Neuronal stem cell (in vitro differentiated cells): Measurements from ENCODE around the gene ZNF823.
A peak's percentile ranks its signal among the peaks of the same experiment; 100 is the strongest.

ENCODE experiments used
- DNase-seq: peaks from one replicate; pipeline ENCODE4 v3.0.0-alpha.2; 2013; ENCODE audit warnings: low spot score
- H2AFZ ChIP-seq: one replicate; pipeline ENCODE4 v1.6.1; 2013; ENCODE audit warnings: mild to moderate bottlenecking, low read length, inconsistent platforms
- H2AK5ac ChIP-seq: 2 replicates; pipeline ENCODE4 v1.6.1; 2013; ENCODE audit warnings: low read depth, mild to moderate bottlenecking, inconsistent platforms, low read length, moderate library complexity, mixed read lengths
- H2BK120ac ChIP-seq: 2 replicates; pipeline ENCODE4 v1.6.1; 2013; ENCODE audit warnings: low read depth, mild to moderate bottlenecking, inconsistent platforms, low read length, moderate library complexity, mixed read lengths
- H2BK12ac ChIP-seq: one replicate; pipeline ENCODE4 v1.6.1; 2013; ENCODE audit warnings: low read length, inconsistent platforms
- H2BK15ac ChIP-seq: 2 replicates; pipeline ENCODE4 v1.6.1; 2013; ENCODE audit warnings: mild to moderate bottlenecking, low read length, inconsistent platforms, mixed read lengths
- H2BK5ac ChIP-seq: one replicate; pipeline ENCODE4 v1.6.1; 2013; ENCODE audit warnings: inconsistent platforms, mild to moderate bottlenecking, low read length, moderate library complexity
- H3K14ac ChIP-seq: one replicate; pipeline ENCODE4 v1.6.1; 2013; ENCODE audit warnings: low read length, inconsistent platforms
- H3K18ac ChIP-seq: 2 replicates; pipeline ENCODE4 v1.6.1; 2013; ENCODE audit warnings: low read length, inconsistent platforms
- H3K23ac ChIP-seq: 2 replicates; pipeline ENCODE4 v1.6.1; 2013; ENCODE audit warnings: low read depth, mild to moderate bottlenecking, mixed read lengths, low read length, inconsistent platforms; ENCODE audit not compliant: poor library complexity
- H3K27ac ChIP-seq: replicated peaks from 3 replicates; pipeline ENCODE4 v1.5.1; 2013; ENCODE audit warnings: low read length, inconsistent platforms
- H3K27me3 ChIP-seq, 3 experiments: 2 replicates each; pipeline ENCODE4 v1.6.1; 2013; ENCODE audit warnings: low read length in 3 of 3, mild to moderate bottlenecking in 2 of 3, inconsistent platforms in 1 of 3, low read depth in 1 of 3, mixed read lengths in 1 of 3, moderate library complexity in 1 of 3; ENCODE audit not compliant: control insufficient read depth in 3 of 3, insufficient read depth in 3 of 3
- H3K36me3 ChIP-seq, 2 donors: replicated peaks in 1 of 2; 2 replicates each; pipeline ENCODE4 v1.6.1; 2013; ENCODE audit warnings: low read length in 2 of 2; ENCODE audit not compliant: control insufficient read depth in 2 of 2, insufficient read depth in 2 of 2
- H3K4ac ChIP-seq: 2 replicates; pipeline ENCODE4 v1.6.1; 2013; ENCODE audit warnings: inconsistent platforms, mild to moderate bottlenecking, low read length, moderate library complexity
- H3K4me1 ChIP-seq, 2 donors: 1 replicate in 1 of 2; 2 replicates in 1 of 2; pipeline ENCODE4 v1.6.1; 2013; ENCODE audit warnings: low read length in 2 of 2, low read depth in 1 of 2; ENCODE audit not compliant: control insufficient read depth in 2 of 2, insufficient read depth in 1 of 2
- H3K4me2 ChIP-seq: one replicate; pipeline ENCODE4 v1.6.1; 2013; ENCODE audit warnings: mild to moderate bottlenecking, low read length, inconsistent platforms; ENCODE audit not compliant: insufficient read depth, poor library complexity, severe bottlenecking
- H3K4me3 ChIP-seq, 2 donors: 2 replicates each; pipeline ENCODE4 v1.5.1; 2013; ENCODE audit warnings: low read length in 2 of 2, mild to moderate bottlenecking in 2 of 2, inconsistent platforms in 1 of 2, moderate library complexity in 1 of 2
- H3K79me1 ChIP-seq: one replicate; pipeline ENCODE4 v1.6.1; 2013; ENCODE audit warnings: low read depth, mild to moderate bottlenecking, inconsistent platforms, low read length, moderate library complexity
- H3K9ac ChIP-seq: one replicate; pipeline ENCODE4 v1.6.1; 2013; ENCODE audit warnings: mild to moderate bottlenecking, low read depth, low read length, inconsistent platforms; ENCODE audit not compliant: poor library complexity
- H3K9me3 ChIP-seq, 2 donors: replicated peaks in 1 of 2; 2 replicates each; pipeline versions ENCODE3 to v1.6.1; 2013; ENCODE audit warnings: low read length in 2 of 2, mild to moderate bottlenecking in 2 of 2, inconsistent platforms in 1 of 2, low read depth in 1 of 2, mixed read lengths in 1 of 2, moderate library complexity in 1 of 2; ENCODE audit not compliant: control insufficient read depth in 2 of 2, insufficient read depth in 1 of 2
- H4K8ac ChIP-seq: one replicate; pipeline ENCODE4 v1.6.1; 2013; ENCODE audit warnings: low read depth, mild to moderate bottlenecking, inconsistent platforms, low read length, moderate library complexity
- H4K91ac ChIP-seq: one replicate; pipeline ENCODE4 v1.6.1; 2013; ENCODE audit warnings: low read length, low read depth, mild to moderate bottlenecking, inconsistent platforms; ENCODE audit not compliant: poor library complexity
- WGBS, 2 donors: extraction: QIAGEN DNeasy Blood & Tissue Kit; methylation state at CpG; one replicate each; pipeline ENCODE4 v1.1.7; 2013; ENCODE audit warnings: missing lambda C conversion rate in 2 of 2, mixed read lengths in 1 of 2; ENCODE audit not compliant: insufficient read length in 2 of 2, insufficient replicate concordance in 1 of 2; ENCODE audit errors: extremely low coverage in 2 of 2; 5-methylcytosine and 5-hydroxymethylcytosine counted together

The ZNF823 gene

GRCh38 chr19:11769995-11770394 lies 31.2 kb upstream of the ZNF823 start:
- H2AK5ac ChIP-seq: no peak overlapping the region
- no peak overlapping the region for H3K9ac ChIP-seq
- H2BK5ac ChIP-seq: no peak overlapping the region
- H4K91ac ChIP-seq: no peak overlapping the region
- no peak overlapping the region for H4K8ac ChIP-seq
- no peaks in the 10 kb centered on the region for H3K27me3 ChIP-seq
- H3K79me1 ChIP-seq: no peaks in the 10 kb centered on the region
- H3K27ac ChIP-seq: no peak overlapping the region
- no peak overlapping the region for H2BK12ac ChIP-seq
- H3K18ac ChIP-seq: no peak overlapping the region
- no peak overlapping the region for H3K23ac ChIP-seq
- no peak overlapping the region for H3K4me2 ChIP-seq
- H2BK120ac ChIP-seq: no peak overlapping the region
- no peak overlapping the region for H3K4me3 ChIP-seq
- peaks cover 11 to 58% of the 10 kb centered on the region in 2 donors for H3K9me3 ChIP-seq
- H3K14ac ChIP-seq: no peak overlapping the region
- H3K4me1 ChIP-seq: peaks cover 0 to 2% of the 10 kb centered on the region in 2 donors
- no CpG with 5 or more reads among the region's 4 CpGs for WGBS, 2 donors
- H3K4ac ChIP-seq: no peak overlapping the region
- H2BK15ac ChIP-seq: no peak overlapping the region
- no peak for DNase-seq
- no peak overlapping the region for H2AFZ ChIP-seq
- peaks cover 0 to 25% of the 10 kb centered on the region in 2 donors for H3K36me3 ChIP-seq

GRCh38 chr19:11767633-11768133 lies 28.9 kb upstream of the ZNF823 start:
- Histone ChIP-seq H3K79me1 (no peaks in the 10 kb centered on the region), H2BK12ac (no peak overlapping the region), H3K27ac (no peak overlapping the region), H3K9me3 (peaks cover 10 to 36% of the 10 kb centered on the region in 2 donors), H3K36me3 (peaks cover 0 to 25% of the 10 kb centered on the region in 2 donors), H3K4me2 (peak overlapping the region; percentile 78), H2BK120ac (no peak overlapping the region), H3K14ac (peak overlapping the region; percentile 40), H2BK15ac (no peak overlapping the region), H3K18ac (no peak overlapping the region), H4K91ac (no peak overlapping the region), H3K23ac (peak overlapping the region; percentile 89), H3K27me3 (no peaks in the 10 kb centered on the region), H4K8ac (no peak overlapping the region), H3K9ac (peak overlapping the region; percentile 82), H2AFZ (peak overlapping the region; percentile 78), H3K4me3 (peak overlapping the region; percentile 89 to 92), H3K4ac (no peak overlapping the region), H2BK5ac (no peak overlapping the region), H3K4me1 (peaks cover 0 to 2% of the 10 kb centered on the region in 2 donors), H2AK5ac (peak overlapping the region; percentile 50)
- no peak for DNase-seq
- WGBS, 2 donors: no CpG with 5 or more reads among the region's 20 CpGs

- Histone ChIP-seq H2AFZ (peak within 1 kb of the TSS; percentile 78), H3K36me3 (peaks cover 0 to 22% of the 10 kb centered on the region in 2 donors), H3K9ac (peak within 1 kb of the TSS; percentile 82), H2BK15ac (no peak within 1 kb of the TSS), H3K9me3 (peaks cover 8 to 31% of the 10 kb centered on the region in 2 donors), H3K27me3 (no peaks in the 10 kb centered on the region), H3K4me1 (peaks cover 0 to 2% of the 10 kb centered on the region in 2 donors), H3K23ac (peak within 1 kb of the TSS; percentile 89), H3K4ac (no peak within 1 kb of the TSS), H2BK5ac (no peak within 1 kb of the TSS), H3K4me2 (peak within 1 kb of the TSS; percentile 78), H2AK5ac (peak within 1 kb of the TSS; percentile 50), H3K4me3 (peak within 1 kb of the TSS; percentile 89 to 92), H3K79me1 (no peaks in the 10 kb centered on the region), H2BK12ac (no peak within 1 kb of the TSS), H3K27ac (peak within 1 kb of the TSS; percentile 4), H4K91ac (no peak within 1 kb of the TSS), H3K18ac (peak within 1 kb of the TSS; percentile 93), H4K8ac (peak within 1 kb of the TSS; percentile 52), H2BK120ac (no peak within 1 kb of the TSS), H3K14ac (peak within 1 kb of the TSS; percentile 40)
- WGBS, 2 donors: no CpG with 5 or more reads among the region's 61 CpGs
- DNase-seq: peak; percentile 88
These were observed 28.1 kb upstream of the ZNF823 start, which contains the start of gene ZNF441 for GRCh38 chr19:11766597-11767591. ZNF441 (plus strand) TSS chr19:11767000; CDS start chr19:11767194, 194 bp downstream.

- DNase-seq: no peak
- WGBS, 2 donors: no CpG with 5 or more reads among the region's 1 CpG
- H2BK15ac ChIP-seq: no peak overlapping the region
- no peak overlapping the region for H3K4me3 ChIP-seq
- H2BK12ac ChIP-seq: no peak overlapping the region
- H3K4ac ChIP-seq: no peak overlapping the region
- H2BK120ac ChIP-seq: no peak overlapping the region
- H3K9ac ChIP-seq: no peak overlapping the region
- H3K79me1 ChIP-seq: no peaks in the 10 kb centered on the region
- no peak overlapping the region for H3K23ac ChIP-seq
- no peaks in the 10 kb centered on the region for H3K27me3 ChIP-seq
- H2AK5ac ChIP-seq: no peak overlapping the region
- peaks cover 0 to 2% of the 10 kb centered on the region in 2 donors for H3K4me1 ChIP-seq
- no peak overlapping the region for H2BK5ac ChIP-seq
- no peak overlapping the region for H2AFZ ChIP-seq
- H3K14ac ChIP-seq: no peak overlapping the region
- peaks cover 3% of the 10 kb centered on the region in 2 donors for H3K9me3 ChIP-seq
- no peak overlapping the region for H4K91ac ChIP-seq
- H4K8ac ChIP-seq: no peak overlapping the region
- peaks cover 0 to 3% of the 10 kb centered on the region in 2 donors for H3K36me3 ChIP-seq
- H3K18ac ChIP-seq: no peak overlapping the region
- no peak overlapping the region for H3K27ac ChIP-seq
- no peak overlapping the region for H3K4me2 ChIP-seq
These were observed 24.9 kb upstream of the ZNF823 start for GRCh38 chr19:11763611-11764010.
